GM23248 (cell line): Measurements from ENCODE around the gene LRBA.
"Not testable (repeated sequence)": the region's sequence is repeated elsewhere in the genome, so short reads cannot be mapped to it uniquely, and the experiment has no call there.

Source experiments
- EZH2 ChIP-seq: fragments of 200-600 bp; sonication (generic); IDR thresholded peaks from 2 replicates; pipeline ENCODE4 v1.6.1; 2018; ENCODE audit warnings: antibody characterized with exemption, mild to moderate bottlenecking; ENCODE audit not compliant: insufficient read depth, poor library complexity, severe bottlenecking
- EZH2phosphoT487 ChIP-seq: fragments of 200-600 bp; sonication (generic); IDR thresholded peaks from 2 replicates; pipeline ENCODE4 v1.6.1; 2018; ENCODE audit warnings: antibody characterized with exemption, moderate library complexity, mild to moderate bottlenecking, low read depth; ENCODE audit not compliant: insufficient read depth

DNA sequence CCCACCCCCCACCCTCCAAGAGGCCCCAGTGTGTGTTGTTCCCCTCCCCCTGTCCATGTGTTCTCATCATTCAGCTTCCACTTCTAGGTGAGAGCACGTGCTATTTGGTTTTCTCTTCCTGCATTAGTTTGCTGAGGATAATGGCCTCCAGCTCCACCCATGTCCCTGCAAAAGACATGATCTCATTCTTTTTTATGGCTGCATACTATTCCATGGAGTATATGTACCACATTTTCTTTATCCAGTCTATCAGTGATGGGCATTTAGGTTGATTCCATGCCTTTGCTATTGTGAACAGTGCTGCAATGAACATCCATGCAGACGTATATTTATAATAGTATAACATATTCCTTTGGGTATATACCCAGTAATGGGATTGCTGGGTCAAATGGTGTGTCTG, 628.7 kb downstream of the LRBA start:
- not testable (repeated sequence) for TF ChIP-seq EZH2phosphoT487, EZH2
